Measurements from ENCODE around the gene SNX14. TPM values are rescaled to one million over a fixed set of nuclear protein-coding genes. Genes with fewer than 3 reads are reported as not detected.

The SNX14 gene
- total and polyA plus RNA-seq, 2 of the 13 experiments (the other 11 are each of a cell fraction or from before 2014, with no cell fraction given): 83.5 to 112 TPM

GRCh38 chr6:85641897-85642773 lies 48.5 kb upstream of the SNX14 start (continued):
- peak; percentile 80; the same call in 1 of the 2 replicates for TF ChIP-seq BRF2 (CRISPR knock-in tag; IDR thresholded peaks at IDR 0.05)
- no peak for TF ChIP-seq ZNF207 (IDR thresholded peaks at IDR 0.05; ENCODE audit: borderline replicate concordance)
- peak; percentile 19 for TF ChIP-seq HNRNPLL (IDR thresholded peaks at IDR 0.05; ENCODE audit: low read depth, low read length, poor library complexity, severe bottlenecking)
- TF ChIP-seq KDM5A (IDR thresholded peaks at IDR 0.05; ENCODE audit: borderline replicate concordance, low read length): no peak
- TF ChIP-seq ZNF670 (CRISPR knock-in tag; IDR thresholded peaks at IDR 0.05; ENCODE audit: borderline replicate concordance): peak; percentile 43; the same call in 1 of the 2 replicates
- TF ChIP-seq NFKB2 (CRISPR knock-in tag; IDR thresholded peaks at IDR 0.05; ENCODE audit: borderline replicate concordance): peak; percentile 53; the same call in 1 of the 2 replicates
- peak; percentile 73; the same call in 1 of the 2 replicates for TF ChIP-seq MYNN (CRISPR knock-in tag; IDR thresholded peaks at IDR 0.05; ENCODE audit: low read depth)
- TF ChIP-seq CHCHD3 (CRISPR knock-in tag; IDR thresholded peaks at IDR 0.05): 0 out of 2 replicates have a peak, but pooled peaks have one; percentile 10
- no peak for TF ChIP-seq FOSL1 (CRISPR knock-in tag; IDR thresholded peaks at IDR 0.05; ENCODE audit: borderline replicate concordance)
- 0 out of 2 replicates have a peak, but pooled peaks have one; percentile 45 for TF ChIP-seq KDM3A (CRISPR knock-in tag; IDR thresholded peaks at IDR 0.05; ENCODE audit: low read depth)
- TF ChIP-seq SMAD1 (CRISPR knock-in tag; IDR thresholded peaks at IDR 0.05; ENCODE audit: borderline replicate concordance, low read depth): peak; percentile 29
- TF ChIP-seq CERS6 (CRISPR knock-in tag; IDR thresholded peaks at IDR 0.05): no peak
- TF ChIP-seq ZNF431 (CRISPR knock-in tag; IDR thresholded peaks at IDR 0.05; ENCODE audit: borderline replicate concordance, low read depth): no peak
- 0 out of 2 replicates have a peak, but pooled peaks have one; percentile 26 for TF ChIP-seq ZNF138 (CRISPR knock-in tag; IDR thresholded peaks at IDR 0.05; ENCODE audit: low read depth)
- TF ChIP-seq TERF1 (CRISPR knock-in tag; IDR thresholded peaks at IDR 0.05): 0 out of 2 replicates have a peak, but pooled peaks have one; percentile 54
- TF ChIP-seq ZNF768 (CRISPR knock-in tag; IDR thresholded peaks at IDR 0.05): peak; percentile 49; the same call in 1 of the 2 replicates
- TF ChIP-seq TCF12 (IDR thresholded peaks at IDR 0.05): no peak
- TF ChIP-seq TCF12 (CRISPR knock-in tag; IDR thresholded peaks at IDR 0.05): 0 out of 2 replicates have a peak, but pooled peaks have one; percentile 4
- TF ChIP-seq ZNF563 (CRISPR knock-in tag; IDR thresholded peaks at IDR 0.05): peak; percentile 62; the same call in 1 of the 2 replicates
- TF ChIP-seq SP140L (CRISPR knock-in tag; IDR thresholded peaks at IDR 0.05; ENCODE audit: borderline replicate concordance): no peak
- TF ChIP-seq RNF219 (CRISPR knock-in tag; IDR thresholded peaks at IDR 0.05): 0 out of 2 replicates have a peak, but pooled peaks have one; percentile 25

All from HepG2 (cell line).